ENCODE results near the gene KATNB1.
"Not testable (repeated sequence)": the region's sequence is repeated elsewhere in the genome, so short reads cannot be mapped to it uniquely, and the experiment has no call there.

DNA sequence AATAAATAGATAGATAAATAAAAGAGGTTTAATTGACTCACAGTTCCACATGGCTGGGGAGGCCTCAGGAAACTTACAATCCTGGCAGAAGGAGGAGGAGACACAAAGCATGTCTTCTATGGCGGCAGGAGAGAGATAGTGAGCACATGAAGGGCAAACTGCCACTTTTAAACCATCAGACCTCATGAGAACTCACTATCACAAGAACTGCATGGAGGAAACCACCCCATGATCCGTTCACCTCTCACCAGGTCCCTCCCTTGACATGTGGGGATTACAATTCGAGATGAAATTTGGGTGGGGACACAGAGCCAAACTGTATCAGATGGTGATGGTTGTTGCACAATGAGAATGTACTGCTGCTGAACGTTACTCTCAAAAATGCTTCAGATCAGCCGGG is 44.3 kb downstream of the KATNB1 start:
- TF ChIP-seq, protein P1, sequence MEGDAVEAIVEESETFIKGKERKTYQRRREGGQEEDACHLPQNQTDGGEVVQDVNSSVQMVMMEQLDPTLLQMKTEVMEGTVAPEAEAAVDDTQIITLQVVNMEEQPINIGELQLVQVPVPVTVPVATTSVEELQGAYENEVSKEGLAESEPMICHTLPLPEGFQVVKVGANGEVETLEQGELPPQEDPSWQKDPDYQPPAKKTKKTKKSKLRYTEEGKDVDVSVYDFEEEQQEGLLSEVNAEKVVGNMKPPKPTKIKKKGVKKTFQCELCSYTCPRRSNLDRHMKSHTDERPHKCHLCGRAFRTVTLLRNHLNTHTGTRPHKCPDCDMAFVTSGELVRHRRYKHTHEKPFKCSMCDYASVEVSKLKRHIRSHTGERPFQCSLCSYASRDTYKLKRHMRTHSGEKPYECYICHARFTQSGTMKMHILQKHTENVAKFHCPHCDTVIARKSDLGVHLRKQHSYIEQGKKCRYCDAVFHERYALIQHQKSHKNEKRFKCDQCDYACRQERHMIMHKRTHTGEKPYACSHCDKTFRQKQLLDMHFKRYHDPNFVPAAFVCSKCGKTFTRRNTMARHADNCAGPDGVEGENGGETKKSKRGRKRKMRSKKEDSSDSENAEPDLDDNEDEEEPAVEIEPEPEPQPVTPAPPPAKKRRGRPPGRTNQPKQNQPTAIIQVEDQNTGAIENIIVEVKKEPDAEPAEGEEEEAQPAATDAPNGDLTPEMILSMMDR (conservative IDR thresholded peaks at IDR 0.05; ENCODE audit: low read depth, low read length) = not testable (repeated sequence)
- not testable (repeated sequence) for TF ChIP-seq EZH2 (IDR thresholded peaks at IDR 0.05; ENCODE audit: low read length, unreplicated experiment); EZH2phosphoT487 (IDR thresholded peaks at IDR 0.05; ENCODE audit: borderline replicate concordance, low read length)
